GM19455 (cell line): ENCODE results near the gene PRCD.
"Not testable (repeated sequence)": the region's sequence is repeated elsewhere in the genome, so short reads cannot be mapped to it uniquely, and the experiment has no call there.

Experiments used
- ATAC-seq: cut with Tn5 transposase; IDR thresholded peaks from one replicate; pipeline ENCODE4 v1.9.1; 2021; ENCODE audit not compliant: unreplicated experiment

Gene PRCD

DNA sequence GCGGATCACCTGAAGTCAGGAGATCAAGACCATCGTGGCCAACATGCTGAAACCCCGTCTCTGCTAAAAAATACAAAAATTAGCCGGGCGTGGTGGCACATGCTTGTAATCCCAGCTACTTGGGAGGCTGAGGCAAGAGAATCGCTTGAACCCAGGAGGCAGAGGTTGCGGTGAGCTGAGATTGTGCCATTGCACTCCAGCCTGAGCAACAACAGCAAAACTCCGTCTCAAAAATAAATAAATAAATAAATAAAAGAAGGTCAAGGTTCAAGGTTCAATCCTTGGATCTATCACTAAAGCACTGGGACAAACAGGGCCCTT, 14.4 kb upstream of the PRCD start:
- not testable (repeated sequence) for ATAC-seq

DNA sequence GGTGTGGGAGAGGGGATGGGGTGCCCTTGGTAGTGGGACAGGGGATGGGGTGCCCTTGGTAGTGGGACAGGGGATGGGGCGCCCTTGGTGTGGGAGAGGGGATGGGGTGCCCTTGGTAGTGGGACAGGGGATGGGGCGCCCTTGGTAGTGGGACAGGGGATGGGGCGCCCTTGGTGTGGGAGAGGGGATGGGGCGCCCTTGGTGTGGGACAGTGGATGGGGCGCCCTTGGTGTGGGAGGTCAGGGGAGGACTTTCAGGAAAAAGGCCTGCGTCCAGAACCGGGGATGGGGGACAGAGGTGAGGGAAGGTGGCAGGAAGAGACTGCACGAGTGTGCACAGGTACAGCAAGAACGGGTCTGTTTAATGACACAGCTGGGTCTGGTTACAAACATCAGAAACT, 12.8 kb upstream of the PRCD start:
- not testable (repeated sequence) for ATAC-seq

DNA sequence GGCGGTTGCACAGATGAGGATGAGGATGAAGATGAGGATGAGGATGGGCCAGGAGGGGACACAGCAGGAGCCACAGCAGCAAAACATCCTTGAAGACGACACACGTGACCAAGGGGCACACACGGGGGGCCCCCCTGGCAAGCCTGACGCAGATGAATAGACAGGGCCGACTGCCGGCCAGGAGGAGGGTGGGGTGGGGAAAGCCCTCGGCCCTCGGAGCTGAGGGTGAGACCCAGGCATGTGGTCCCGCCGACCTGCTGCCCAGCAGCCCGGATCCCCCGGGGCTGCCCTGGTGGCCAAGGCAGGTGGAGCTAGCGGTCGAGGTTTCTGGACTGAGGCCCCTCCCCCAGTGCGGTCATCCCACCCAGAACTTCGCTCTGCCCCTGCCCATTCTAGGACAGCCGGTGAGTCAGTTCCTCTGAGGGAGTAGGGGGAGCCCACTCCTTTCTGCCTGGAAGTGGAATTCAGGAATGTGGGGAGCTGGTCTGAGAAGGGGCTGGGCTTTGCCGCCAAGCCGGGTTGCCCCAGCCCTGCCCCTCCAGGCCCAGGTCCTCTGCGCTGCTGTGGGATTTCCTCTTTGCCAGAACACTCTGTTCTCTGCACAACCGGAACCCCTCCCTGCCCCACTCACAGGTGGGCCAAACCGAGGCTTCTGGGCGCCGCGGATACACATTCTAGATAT, 12.3 kb upstream of the PRCD start:
- no peak for ATAC-seq

DNA sequence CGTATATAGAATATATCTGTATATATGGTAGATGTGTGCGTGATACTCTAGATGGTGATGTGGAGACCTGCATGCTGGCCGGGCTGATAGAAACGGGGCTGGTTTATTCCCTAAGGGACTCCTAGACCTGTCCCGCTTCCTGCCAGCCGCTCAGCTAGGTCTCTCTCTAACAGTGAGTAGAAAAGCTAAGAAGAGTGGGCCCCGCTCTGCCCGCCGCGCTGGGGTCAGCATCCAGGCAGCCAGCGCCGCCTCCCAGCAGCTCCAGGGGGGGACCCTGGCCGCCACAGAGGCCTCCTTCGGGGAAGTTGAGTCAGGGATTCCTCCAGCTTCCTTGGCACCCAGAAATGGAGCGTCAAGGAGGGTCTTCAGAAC, 11.7 kb upstream of the PRCD start:
- ATAC-seq = no peak

GRCh38 chr17:76528528-76529223, 11.2 kb upstream of the PRCD start:
- ATAC-seq = no peak

- no peak for ATAC-seq
Measured at GRCh38 chr17:76529224-76530094, 10.4 kb upstream of the PRCD start.

GRCh38 chr17:76530095-76530723, 9.6 kb upstream of the PRCD start:
- ATAC-seq = no peak

DNA sequence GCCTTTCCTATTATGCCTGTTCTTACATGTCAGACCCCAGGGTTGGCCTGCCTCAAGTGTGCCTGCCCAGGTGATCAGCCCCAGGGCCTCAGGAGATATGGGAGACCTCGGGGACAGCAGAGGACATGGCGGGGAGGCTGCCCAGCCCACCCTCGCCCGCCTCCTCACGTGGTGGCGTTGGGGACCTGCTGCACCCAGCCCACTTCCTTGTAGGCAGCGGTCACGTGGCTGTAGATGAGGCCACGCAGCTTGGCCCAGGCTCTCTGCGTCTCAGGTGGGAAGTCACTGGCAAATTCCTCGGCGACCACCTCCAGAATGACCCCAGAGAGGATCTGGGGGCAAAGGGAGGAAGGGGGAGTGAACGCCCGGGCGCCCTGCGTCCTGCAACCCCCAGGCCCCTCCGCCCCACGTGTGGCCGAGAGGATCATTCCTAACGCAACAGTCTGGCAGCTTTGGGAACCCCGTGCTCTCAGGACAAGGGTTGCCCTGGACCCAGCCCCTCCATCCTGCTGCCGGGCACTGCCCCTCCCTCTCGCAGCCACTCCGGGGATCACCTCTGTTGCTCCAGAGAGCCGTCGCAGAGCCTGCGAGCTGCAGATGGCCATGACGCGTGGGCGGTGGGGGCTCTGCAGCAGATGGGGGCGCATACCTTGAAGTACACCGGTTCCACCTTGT, 8.9 kb upstream of the PRCD start:
- no peak for ATAC-seq

DNA sequence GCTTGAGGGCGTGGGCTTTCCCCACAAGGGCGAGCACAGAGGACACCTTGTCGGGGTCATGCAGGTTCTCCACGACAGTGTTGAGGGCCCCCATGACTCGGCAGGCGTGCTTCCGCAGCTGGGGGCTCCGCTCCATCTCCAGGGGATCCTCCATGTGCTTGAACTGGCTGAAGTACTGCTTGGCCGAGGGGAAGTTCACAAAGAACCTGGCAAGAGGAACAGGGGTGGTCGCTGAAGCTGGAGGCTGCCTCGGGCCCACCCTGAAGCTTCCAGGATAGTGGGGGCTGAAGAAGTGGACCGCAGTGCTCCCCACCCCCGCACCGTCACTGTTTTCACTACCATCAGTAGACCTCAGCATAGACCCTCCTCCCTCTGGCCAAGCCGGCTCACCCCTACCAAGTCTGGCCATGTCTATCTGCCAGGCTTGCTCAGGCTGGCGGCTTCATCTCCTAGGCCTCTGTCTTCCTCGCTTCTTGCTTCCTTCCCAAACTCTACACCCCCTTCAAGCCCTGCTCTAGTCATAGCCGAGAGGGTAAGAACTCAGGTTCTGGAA, 8.3 kb upstream of the PRCD start:
- ATAC-seq = no peak

DNA sequence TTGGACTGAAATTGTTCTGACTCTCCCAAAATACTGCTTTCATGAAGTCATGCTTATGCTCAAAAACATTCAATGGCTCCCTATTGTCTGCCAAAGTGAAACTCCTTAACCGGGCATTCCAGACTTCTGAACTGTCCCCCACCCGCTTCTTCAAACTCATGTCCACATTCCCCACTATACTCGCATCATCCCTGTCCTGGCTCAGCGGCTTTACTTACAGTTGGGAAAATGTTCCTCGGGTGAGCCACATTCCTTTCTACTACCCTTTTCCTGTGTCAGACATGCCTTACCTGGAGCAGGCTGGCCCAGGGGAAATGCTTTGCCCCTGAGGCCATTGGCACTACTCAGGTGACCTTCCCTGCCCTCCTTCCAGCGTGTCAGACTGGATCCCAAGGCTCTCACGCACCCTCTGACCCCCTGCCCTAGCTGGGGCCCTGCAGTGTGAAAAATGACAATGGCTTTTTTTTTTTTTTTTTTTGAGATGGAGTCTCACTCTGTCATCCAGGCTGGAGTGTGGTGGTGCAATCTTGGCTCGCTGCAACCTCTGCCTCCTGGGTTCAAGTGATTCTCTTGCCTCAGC, 7.7 kb upstream of the PRCD start:
- ATAC-seq = no peak

DNA sequence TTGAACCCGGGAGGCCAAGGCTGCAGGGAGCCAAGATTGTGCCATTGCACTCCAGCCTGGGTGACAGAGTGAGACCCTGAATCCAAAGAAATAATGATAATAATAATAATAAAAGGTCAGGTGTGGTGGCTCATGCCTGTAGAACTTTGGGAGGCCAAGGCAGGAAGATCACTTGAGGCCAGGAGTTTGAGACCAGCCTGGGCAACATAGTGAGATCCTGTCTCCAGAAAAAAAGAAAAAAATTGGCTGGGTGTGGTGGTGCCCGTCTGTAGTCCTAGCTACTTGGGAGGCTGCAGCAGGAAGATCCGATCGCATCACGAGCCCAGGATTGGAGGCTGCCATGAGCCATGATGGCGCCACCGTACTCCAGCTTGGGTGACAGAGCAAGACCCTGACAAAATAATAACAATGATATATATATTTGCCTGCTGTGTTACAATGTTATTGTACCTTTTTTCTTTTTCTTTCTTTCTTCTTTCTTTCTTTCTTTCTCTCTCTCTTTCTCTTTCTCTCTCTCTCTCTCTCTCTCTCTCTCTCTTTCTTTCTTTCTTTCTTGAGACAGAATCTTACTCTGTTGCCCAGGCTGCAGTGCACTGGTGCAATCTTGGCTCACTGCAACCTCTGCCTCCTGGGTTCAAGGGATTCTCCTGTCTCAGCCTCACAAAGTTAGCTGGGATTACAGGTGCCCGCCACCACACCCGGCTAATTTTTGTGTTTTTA, 6.0 kb upstream of the PRCD start:
- ATAC-seq = not testable (repeated sequence)

DNA sequence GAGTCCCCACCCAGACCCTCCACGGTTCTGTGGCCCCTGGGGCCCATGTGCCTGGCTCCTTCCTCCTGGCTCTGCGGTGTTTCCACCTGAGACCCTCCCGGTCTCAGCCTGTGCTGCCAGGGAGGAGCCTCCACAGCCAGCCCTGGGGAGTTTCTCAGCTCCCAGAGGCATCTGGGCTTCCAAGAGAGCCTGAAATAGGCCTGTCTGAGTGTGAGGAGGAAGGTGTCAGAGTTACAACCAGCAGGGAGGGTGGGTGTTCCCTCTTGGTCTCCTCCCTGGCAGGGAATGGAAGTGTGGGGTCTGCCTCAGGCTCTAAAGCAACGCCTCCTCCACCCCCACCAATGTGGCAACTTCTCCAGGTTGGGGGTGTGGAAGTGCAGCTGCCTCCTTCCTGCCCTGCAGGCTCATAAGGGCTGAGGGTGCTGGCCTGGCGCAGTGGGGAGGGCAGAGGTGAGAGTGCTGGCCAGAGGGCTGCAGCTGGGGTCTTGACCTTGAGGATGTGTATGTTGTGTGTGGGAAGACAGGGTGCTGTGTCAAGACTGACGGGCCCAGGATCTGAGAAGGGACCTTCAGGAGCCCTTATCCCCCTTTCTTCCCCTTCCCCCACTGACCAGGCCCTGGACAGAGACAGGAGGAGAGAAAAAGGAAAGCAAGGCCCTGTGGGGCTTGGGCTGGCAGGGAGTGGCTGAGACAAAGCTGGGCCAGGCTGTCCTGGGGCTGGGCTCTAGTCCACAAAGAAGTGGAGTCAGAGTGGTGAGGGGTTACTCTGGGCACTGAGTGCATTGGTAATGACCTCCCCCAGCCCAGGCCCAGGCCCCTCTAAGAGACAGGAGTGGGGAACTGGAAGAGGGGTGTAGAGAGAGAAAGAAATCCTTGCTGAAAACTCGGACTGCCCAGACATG, 4.8 kb upstream of the PRCD start:
- no peak for ATAC-seq

DNA sequence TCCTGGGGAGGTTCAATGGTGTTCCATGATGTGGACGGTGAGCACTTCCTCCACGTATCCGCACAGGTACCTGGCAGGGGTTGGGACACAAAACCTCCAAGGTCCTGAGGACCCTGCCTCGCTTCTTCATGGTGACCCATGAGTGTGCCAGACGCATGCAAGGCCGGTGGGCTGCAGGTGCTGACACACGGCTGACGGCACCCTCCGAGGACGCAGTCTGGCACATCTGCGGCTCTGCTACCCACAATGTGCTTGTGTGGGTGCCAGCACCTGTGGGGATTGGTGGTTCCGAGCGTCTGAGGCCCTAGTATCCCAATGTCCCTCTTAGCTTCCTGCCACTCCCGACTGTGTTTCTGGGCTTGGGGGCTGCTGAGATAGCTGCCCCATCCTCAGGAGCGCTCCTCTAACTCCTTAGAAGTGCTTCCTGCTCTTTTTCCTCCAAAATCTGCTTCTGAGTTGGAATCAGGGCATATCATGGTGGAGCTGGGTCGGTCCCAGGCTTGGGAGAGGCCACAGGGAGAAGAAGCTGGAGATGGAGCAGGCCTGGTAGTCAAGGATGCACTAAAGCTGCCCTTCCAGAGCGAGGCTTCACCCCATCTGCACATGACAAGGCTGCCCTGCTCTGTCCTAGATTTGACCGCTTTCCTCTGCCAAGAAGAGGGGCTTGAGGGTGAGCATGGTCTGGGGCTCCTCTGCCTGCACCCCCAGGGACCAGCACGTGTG, 3.9 kb upstream of the PRCD start:
- ATAC-seq = no peak

DNA sequence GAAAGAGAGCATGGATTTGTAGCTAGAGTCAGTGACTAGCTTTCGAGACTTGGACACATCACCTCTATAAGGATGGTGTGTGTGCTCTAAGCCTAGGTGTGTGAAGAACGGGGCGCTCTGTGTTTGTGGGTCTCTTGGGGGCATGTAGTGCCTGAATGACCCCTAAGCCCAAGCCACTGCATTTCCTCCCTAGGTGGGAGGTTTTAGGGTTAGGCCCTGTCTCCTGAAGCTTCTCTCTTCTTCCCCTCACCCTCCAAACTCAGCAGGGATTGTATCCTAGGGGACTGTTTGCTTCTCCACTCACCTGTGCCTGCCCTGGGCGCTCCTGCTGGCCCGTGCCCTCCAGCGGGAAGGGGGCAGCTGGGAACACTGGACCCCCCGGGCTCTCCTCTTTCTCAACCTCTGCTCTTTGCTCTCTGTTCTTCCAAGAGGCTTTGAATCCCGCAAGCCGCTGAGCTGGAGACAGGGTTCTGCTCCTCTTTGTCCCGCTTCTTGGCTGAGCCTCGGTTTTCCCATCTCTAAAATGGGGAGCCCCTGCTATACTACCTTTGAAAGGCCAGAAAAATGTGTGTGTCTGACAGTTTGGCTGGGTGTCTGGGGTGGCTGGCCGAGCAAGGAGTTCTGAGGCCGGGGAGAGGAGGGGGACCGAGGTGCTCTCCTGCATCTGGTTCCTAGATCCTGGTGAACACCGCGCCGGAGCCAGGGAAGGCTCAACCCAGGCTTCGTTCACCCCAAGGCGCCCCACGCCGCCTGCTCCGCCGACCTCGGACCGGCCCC, 3.1 kb upstream of the PRCD start:
- ATAC-seq = no peak

- no peak for ATAC-seq
Measured at GRCh38 chr17:76537288-76537577, 2.6 kb upstream of the PRCD start.

GRCh38 chr17:76537578-76538280, 2.1 kb upstream of the PRCD start, which contains the start of gene CYGB:
Gene CYGB (minus strand): TSS chr17:76537709. CDS start chr17:76537542, 167 bp downstream.
- no peak for ATAC-seq
